AG04449 (cell line): Measurements from ENCODE around the gene PRR20E.
"Not testable (repeated sequence)": the region's sequence is repeated elsewhere in the genome, so short reads cannot be mapped to it uniquely, and the experiment has no call there.

Source experiments
- CTCF ChIA-PET: fragments of 350-600 bp; formaldehyde crosslinking; extraction: SDS; loops from one replicate; lab custom pipeline; 2021; ENCODE audit warnings: antibody characterized with exemption; lab: Yijun Ruan, JAX
- POLR2A ChIA-PET: fragments of 400-600, 350-600 bp; formaldehyde crosslinking; extraction: SDS; loops from one replicate; lab custom pipeline; 2020; ENCODE audit warnings: antibody characterized with exemption, inconsistent platforms; lab: Yijun Ruan, JAX
- DNase-seq: peaks from one replicate; pipeline ENCODE4 v3.0.0-alpha.2; 2010; ENCODE audit warnings: low read depth, low spot score
- H3K4me3 ChIP-seq: 2 replicates; pipeline ENCODE4 v1.5.1; 2011; ENCODE audit warnings: low read depth, mild to moderate bottlenecking, control low read depth, low read length
- TF ChIP-seq, protein P1 (sequence below): IDR thresholded peaks from one replicate; pipeline ENCODE4 v1.5.1; 2011; ENCODE audit warnings: mild to moderate bottlenecking, moderate library complexity, low read length, control low read depth, inconsistent platforms; ENCODE audit not compliant: insufficient read depth; ENCODE audit errors: missing control alignments

Gene PRR20E

DNA sequence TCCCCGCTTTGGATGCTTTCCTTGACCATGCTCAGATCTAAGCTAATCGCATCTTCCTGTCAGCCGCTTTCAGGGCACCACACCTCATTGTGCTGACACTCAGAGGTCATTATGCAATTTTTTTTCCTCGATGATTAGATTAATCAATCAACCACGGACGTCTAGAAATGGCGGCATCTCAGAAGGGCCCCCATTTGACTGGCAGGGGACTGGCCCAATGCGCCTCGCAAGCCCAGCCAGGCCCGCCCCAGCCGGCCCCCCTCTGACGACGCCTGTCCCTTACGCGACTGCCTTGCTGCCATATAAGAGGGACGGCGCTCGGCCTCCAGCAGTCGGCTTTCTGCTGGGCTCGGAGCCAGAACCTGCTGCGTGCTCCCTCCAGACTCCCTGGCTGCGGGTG is 6.7 kb upstream of the PRR20E start, which contains the start of gene PRR20D:
PRR20D (plus strand) TSS at position 301 of the 400 bp plus-strand sequence. CDS start 387 bp downstream, outside the sequence.
- CTCF ChIA-PET, DNase-seq, POLR2A ChIA-PET, H3K4me3 ChIP-seq: not testable (repeated sequence)

DNA sequence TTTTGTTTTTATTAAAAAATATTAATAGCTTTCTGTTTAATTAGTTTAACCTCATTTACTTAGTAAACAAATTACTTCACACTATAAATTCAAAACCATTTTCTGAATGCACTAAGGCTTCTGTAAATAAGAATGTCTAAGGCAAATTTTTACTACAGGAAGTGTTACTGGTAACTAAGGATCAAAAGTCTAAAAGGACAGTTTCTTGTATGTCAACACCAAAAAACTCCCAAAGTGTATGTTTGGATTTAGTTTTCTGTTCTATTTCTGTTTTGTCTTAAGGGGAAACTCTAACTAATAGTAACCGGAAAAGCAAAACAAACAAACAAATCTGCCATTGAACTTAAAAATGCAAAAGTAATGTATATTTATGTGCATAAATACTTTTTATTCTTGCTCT is 24.7 kb downstream of the PRR20E start:
- H3K4me3 ChIP-seq = no peak overlapping the region
- no peak for DNase-seq
- ChIA-PET CTCF (no interaction called here), POLR2A (no interaction called here)
- TF ChIP-seq, protein P1, sequence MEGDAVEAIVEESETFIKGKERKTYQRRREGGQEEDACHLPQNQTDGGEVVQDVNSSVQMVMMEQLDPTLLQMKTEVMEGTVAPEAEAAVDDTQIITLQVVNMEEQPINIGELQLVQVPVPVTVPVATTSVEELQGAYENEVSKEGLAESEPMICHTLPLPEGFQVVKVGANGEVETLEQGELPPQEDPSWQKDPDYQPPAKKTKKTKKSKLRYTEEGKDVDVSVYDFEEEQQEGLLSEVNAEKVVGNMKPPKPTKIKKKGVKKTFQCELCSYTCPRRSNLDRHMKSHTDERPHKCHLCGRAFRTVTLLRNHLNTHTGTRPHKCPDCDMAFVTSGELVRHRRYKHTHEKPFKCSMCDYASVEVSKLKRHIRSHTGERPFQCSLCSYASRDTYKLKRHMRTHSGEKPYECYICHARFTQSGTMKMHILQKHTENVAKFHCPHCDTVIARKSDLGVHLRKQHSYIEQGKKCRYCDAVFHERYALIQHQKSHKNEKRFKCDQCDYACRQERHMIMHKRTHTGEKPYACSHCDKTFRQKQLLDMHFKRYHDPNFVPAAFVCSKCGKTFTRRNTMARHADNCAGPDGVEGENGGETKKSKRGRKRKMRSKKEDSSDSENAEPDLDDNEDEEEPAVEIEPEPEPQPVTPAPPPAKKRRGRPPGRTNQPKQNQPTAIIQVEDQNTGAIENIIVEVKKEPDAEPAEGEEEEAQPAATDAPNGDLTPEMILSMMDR = no peak

DNA sequence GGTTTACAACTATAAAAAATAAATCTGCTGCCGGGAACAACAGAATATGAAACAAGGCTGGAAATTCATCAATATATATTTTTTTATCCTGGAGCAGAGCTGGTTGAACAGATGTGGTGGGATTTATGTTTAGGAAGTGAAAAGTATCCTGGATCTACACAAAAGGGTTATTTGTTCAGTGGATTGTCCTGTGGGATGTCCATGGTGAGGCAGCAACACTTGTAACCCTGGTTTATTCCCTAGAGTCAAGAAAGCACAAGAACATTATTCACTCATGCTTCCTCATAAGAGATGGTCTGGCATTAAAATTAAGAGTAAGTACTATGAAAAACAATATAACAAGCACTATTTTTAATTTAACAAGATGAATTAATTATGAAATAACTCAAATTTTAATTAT is 46.0 kb downstream of the PRR20E start:
- ChIA-PET CTCF (no interaction called here), POLR2A (no interaction called here)
- H3K4me3 ChIP-seq = no peak overlapping the region
- no peak for DNase-seq
- TF ChIP-seq, protein P1 = no peak
